Measurements from ENCODE around the gene METTL25. TPM values are rescaled to one million over a fixed set of nuclear protein-coding genes. Genes with fewer than 3 reads are reported as not detected.

METTL25 gene
- polyA plus RNA-seq, 1 donor from 2014 or later = 11.1 TPM

GRCh38 chr12:82474798-82475184 lies 116.5 kb downstream of the METTL25 start:
- Histone ChIP-seq H3K27me3 (ENCODE audit: insufficient read depth, low read depth, low read length) (no peaks in the 10 kb centered on the region), H3K9ac (ENCODE audit: low read length) (no peak overlapping the region), H4K20me1 (ENCODE audit: insufficient read depth) (no peaks in the 10 kb centered on the region), H3K9me2 (ENCODE audit: insufficient read depth, low read length) (no peaks in the 10 kb centered on the region), H3K27ac (ENCODE audit: low read length) (no peak overlapping the region), H3K79me2 (replicated peaks; ENCODE audit: insufficient read depth, low read length) (no peaks in the 10 kb centered on the region), H3K4me3 (ENCODE audit: low read length) (no peak overlapping the region), H3F3A (ENCODE audit: insufficient read depth, low read length, poor library complexity, severe bottlenecking) (no peaks in the 10 kb centered on the region), H2AFZ (ENCODE audit: low read depth, low read length) (no peak overlapping the region), H3K9me3 (ENCODE audit: low read length) (peaks cover 3% of the 10 kb centered on the region), H3K36me3 (ENCODE audit: insufficient read depth, low read length) (no peaks in the 10 kb centered on the region), H3K4me2 (ENCODE audit: low read length) (no peak overlapping the region)
- no peak for TF ChIP-seq POLR2AphosphoS5 (IDR thresholded peaks at IDR 0.05)
- TF ChIP-seq CTCF (IDR thresholded peaks at IDR 0.05; ENCODE audit: poor library complexity, severe bottlenecking) = no peak
- TF ChIP-seq SMC3 (conservative IDR thresholded peaks at IDR 0.05; ENCODE audit: poor library complexity) = no peak
- no peak for TF ChIP-seq EP300 (conservative IDR thresholded peaks at IDR 0.05; ENCODE audit: poor library complexity, severe bottlenecking)

GRCh38 chr12:82475211-82475610 lies 116.9 kb downstream of the METTL25 start:
- Histone ChIP-seq H3K36me3 (ENCODE audit: insufficient read depth, low read length) (no peaks in the 10 kb centered on the region), H3K4me3 (ENCODE audit: low read length) (no peak overlapping the region), H3K27ac (ENCODE audit: low read length) (no peak overlapping the region), H3F3A (ENCODE audit: insufficient read depth, low read length, poor library complexity, severe bottlenecking) (no peaks in the 10 kb centered on the region), H3K27me3 (ENCODE audit: insufficient read depth, low read depth, low read length) (no peaks in the 10 kb centered on the region), H3K9me3 (ENCODE audit: low read length) (peaks cover 3% of the 10 kb centered on the region), H3K4me2 (ENCODE audit: low read length) (no peak overlapping the region), H4K20me1 (ENCODE audit: insufficient read depth) (no peaks in the 10 kb centered on the region), H3K9ac (ENCODE audit: low read length) (no peak overlapping the region), H3K79me2 (replicated peaks; ENCODE audit: insufficient read depth, low read length) (no peaks in the 10 kb centered on the region), H3K9me2 (ENCODE audit: insufficient read depth, low read length) (no peaks in the 10 kb centered on the region), H2AFZ (ENCODE audit: low read depth, low read length) (no peak overlapping the region)
- TF ChIP-seq RAD21 (conservative IDR thresholded peaks at IDR 0.05) (no peak), EZH2 (IDR thresholded peaks at IDR 0.05; ENCODE audit: borderline replicate concordance, insufficient read depth, low read length, poor library complexity, severe bottlenecking) (no peak), MXI1 (conservative IDR thresholded peaks at IDR 0.05; ENCODE audit: poor library complexity, severe bottlenecking) (no peak), TAF1 (IDR thresholded peaks at IDR 0.05; ENCODE audit: low read depth) (no peak), SMC3 (conservative IDR thresholded peaks at IDR 0.05; ENCODE audit: poor library complexity) (no peak), CTCF (IDR thresholded peaks at IDR 0.05; ENCODE audit: poor library complexity, severe bottlenecking) (no peak), POLR2AphosphoS5 (IDR thresholded peaks at IDR 0.05) (no peak), EP300 (conservative IDR thresholded peaks at IDR 0.05; ENCODE audit: poor library complexity, severe bottlenecking) (no peak)
- TF ChIP-seq, protein P1, sequence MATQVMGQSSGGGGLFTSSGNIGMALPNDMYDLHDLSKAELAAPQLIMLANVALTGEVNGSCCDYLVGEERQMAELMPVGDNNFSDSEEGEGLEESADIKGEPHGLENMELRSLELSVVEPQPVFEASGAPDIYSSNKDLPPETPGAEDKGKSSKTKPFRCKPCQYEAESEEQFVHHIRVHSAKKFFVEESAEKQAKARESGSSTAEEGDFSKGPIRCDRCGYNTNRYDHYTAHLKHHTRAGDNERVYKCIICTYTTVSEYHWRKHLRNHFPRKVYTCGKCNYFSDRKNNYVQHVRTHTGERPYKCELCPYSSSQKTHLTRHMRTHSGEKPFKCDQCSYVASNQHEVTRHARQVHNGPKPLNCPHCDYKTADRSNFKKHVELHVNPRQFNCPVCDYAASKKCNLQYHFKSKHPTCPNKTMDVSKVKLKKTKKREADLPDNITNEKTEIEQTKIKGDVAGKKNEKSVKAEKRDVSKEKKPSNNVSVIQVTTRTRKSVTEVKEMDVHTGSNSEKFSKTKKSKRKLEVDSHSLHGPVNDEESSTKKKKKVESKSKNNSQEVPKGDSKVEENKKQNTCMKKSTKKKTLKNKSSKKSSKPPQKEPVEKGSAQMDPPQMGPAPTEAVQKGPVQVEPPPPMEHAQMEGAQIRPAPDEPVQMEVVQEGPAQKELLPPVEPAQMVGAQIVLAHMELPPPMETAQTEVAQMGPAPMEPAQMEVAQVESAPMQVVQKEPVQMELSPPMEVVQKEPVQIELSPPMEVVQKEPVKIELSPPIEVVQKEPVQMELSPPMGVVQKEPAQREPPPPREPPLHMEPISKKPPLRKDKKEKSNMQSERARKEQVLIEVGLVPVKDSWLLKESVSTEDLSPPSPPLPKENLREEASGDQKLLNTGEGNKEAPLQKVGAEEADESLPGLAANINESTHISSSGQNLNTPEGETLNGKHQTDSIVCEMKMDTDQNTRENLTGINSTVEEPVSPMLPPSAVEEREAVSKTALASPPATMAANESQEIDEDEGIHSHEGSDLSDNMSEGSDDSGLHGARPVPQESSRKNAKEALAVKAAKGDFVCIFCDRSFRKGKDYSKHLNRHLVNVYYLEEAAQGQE (IDR thresholded peaks at IDR 0.05; ENCODE audit: borderline replicate concordance) = no peak

All from neural cell (in vitro differentiated cells).